K562 (cell line): ENCODE measurements around the gene PHTF1. TPM values are rescaled to one million over a fixed set of nuclear protein-coding genes. Genes with fewer than 3 reads are reported as not detected.

Experiments
- ATAC-seq: fragments of 200-7000 bp; cut with Tn5 transposase; 3 replicates; pipeline ENCODE4 v1.9.1; 2020; ENCODE audit warnings: moderate library complexity
- BruUV-seq: library from RNA; stranded (reverse); fragments of 400-500 nt; replicated peaks from 2 replicates; lab custom pipeline; 2021; lab: Mats Ljungman, UMichigan
- CTCF ChIA-PET: fragments of 300-600 bp; formaldehyde crosslinking; extraction: SDS; loops from one replicate; lab custom pipeline; 2021; ENCODE audit warnings: low intra/inter-chr PET ratio; lab: Yijun Ruan, JAX
- POLR2A ChIA-PET: fragments of 300-600, 350-650 bp; sonication (Branson Sonifier 250); formaldehyde crosslinking; extraction: SDS; loops from one replicate; lab custom pipeline; 2021; ENCODE audit warnings: antibody characterized with exemption, inconsistent platforms; lab: Yijun Ruan, JAX
- DNase-seq, 4 experiments: peaks; one replicate each; pipeline versions ENCODE4 v3.0.0 to v3.0.0-alpha.2; 2011 to 2018; ENCODE audit warnings: low spot score in 3 of 4, mixed read lengths in 3 of 4; ENCODE audit errors: extremely low read depth in 1 of 4
- FAIRE-seq: peaks from 2 replicates; lab custom pipeline; 2011; peaks lifted over from hg19 to GRCh38; lab: Jason Lieb, UNC
- H2AFZ ChIP-seq: 2 replicates; pipeline ENCODE4 v1.6.0; 2011; ENCODE audit warnings: low read depth, low read length, control low read depth, inconsistent platforms
- H3K27ac ChIP-seq: fragments of 200-600 bp; 3 replicates; pipeline ENCODE4 v1.8.0; 2011; ENCODE audit warnings: low read depth, mild to moderate bottlenecking, control low read depth, inconsistent platforms, low read length, moderate library complexity, mixed read lengths; ENCODE audit errors: extremely low read depth
- H3K27me3 ChIP-seq, 2 experiments: fragments of 300-600 bp in 1 of 2; 2 replicates in 1 of 2; 3 replicates in 1 of 2; pipeline versions ENCODE4 v1.6.0 to v1.8.0; 2011; ENCODE audit warnings: inconsistent platforms in 2 of 2, low read length in 2 of 2, mild to moderate bottlenecking in 1 of 2, mixed read lengths in 1 of 2, moderate library complexity in 1 of 2; ENCODE audit not compliant: control insufficient read depth in 2 of 2, insufficient read depth in 2 of 2
- H3K36me3 ChIP-seq: fragments of 300-600 bp; 3 replicates; pipeline ENCODE4 v1.8.0; 2011; ENCODE audit warnings: mild to moderate bottlenecking, low read length, inconsistent platforms; ENCODE audit not compliant: control insufficient read depth, insufficient read depth
- H3K4me1 ChIP-seq, 2 experiments: fragments of 200-600 bp in 1 of 2; replicated peaks in 1 of 2; 2 replicates in 1 of 2; 3 replicates in 1 of 2; pipeline versions ENCODE4 v1.5.1 to v1.8.0; 2011; ENCODE audit warnings: inconsistent platforms in 2 of 2, low read length in 2 of 2, mild to moderate bottlenecking in 1 of 2, mixed read lengths in 1 of 2, moderate library complexity in 1 of 2; ENCODE audit not compliant: control insufficient read depth in 2 of 2, insufficient read depth in 2 of 2
- H3K4me2 ChIP-seq: 2 replicates; pipeline ENCODE4 v1.6.1; 2011; ENCODE audit warnings: low read length, control low read depth, inconsistent platforms, mixed read lengths; ENCODE audit not compliant: insufficient read depth
- H3K4me3 ChIP-seq: fragments of 200-600 bp; sonication (generic), shearing (Covaris generic); 2 replicates; pipeline ENCODE4 v1.5.1; 2016; ENCODE audit warnings: control low read depth, inconsistent platforms
- H3K79me2 ChIP-seq: fragments of 200-600 bp; 3 replicates; pipeline ENCODE4 v1.8.0; 2011; ENCODE audit warnings: low read length, inconsistent platforms; ENCODE audit not compliant: control insufficient read depth, insufficient read depth
- H3K9ac ChIP-seq, 2 experiments: 2 replicates each; pipeline versions ENCODE4 v1.6.0 to v1.6.1; 2011; ENCODE audit warnings: low read depth in 2 of 2, low read length in 2 of 2, control low read depth in 1 of 2, inconsistent platforms in 1 of 2, mild to moderate bottlenecking in 1 of 2, mixed read lengths in 1 of 2; ENCODE audit not compliant: insufficient read depth in 1 of 2
- H3K9me1 ChIP-seq: one replicate; pipeline ENCODE4 v1.6.0; 2011; ENCODE audit warnings: inconsistent platforms, mild to moderate bottlenecking, low read length, moderate library complexity; ENCODE audit not compliant: control insufficient read depth, insufficient read depth
- H3K9me3 ChIP-seq: replicated peaks from 2 replicates; pipeline ENCODE4 v1.5.1; 2011; ENCODE audit warnings: low read depth, low read length, inconsistent platforms; ENCODE audit not compliant: control insufficient read depth, insufficient read depth
- H4K20me1 ChIP-seq: replicated peaks from 2 replicates; pipeline ENCODE4 v1.6.1; 2011; ENCODE audit warnings: low read length, inconsistent platforms, mixed read lengths; ENCODE audit not compliant: control insufficient read depth, insufficient read depth
- CHAMP1 ChIP-seq: fragments of 450-650 bp; IDR thresholded peaks from 2 replicates; pipeline ENCODE4 v1.6.1; 2016; ENCODE audit warnings: mild to moderate bottlenecking
- GMEB1 ChIP-seq: fragments of 250-450 bp; sonication (Bioruptor Pico); IDR thresholded peaks from 2 replicates; pipeline ENCODE4 v1.4.0; 2020; ENCODE audit warnings: mild to moderate bottlenecking
- IRF2 ChIP-seq: sonication (generic); formaldehyde crosslinking; IDR thresholded peaks from 2 replicates; pipeline ENCODE4 v1.8.1; 2022; ENCODE audit warnings: mild to moderate bottlenecking, missing genetic modification reagents
- KDM1A ChIP-seq, 2 experiments: fragments of 450-650 bp; IDR thresholded peaks; 2 replicates each; pipeline ENCODE4 v1.6.1; 2016; ENCODE audit warnings: mild to moderate bottlenecking in 2 of 2
- SMAD2 ChIP-seq: fragments of 150-350 bp; IDR thresholded peaks from 2 replicates; pipeline ENCODE4 v1.6.1; 2014; ENCODE audit warnings: low read depth, mild to moderate bottlenecking, low read length
- SMAD3 ChIP-seq: fragments of 450-650 bp; formaldehyde crosslinking; conservative IDR thresholded peaks from 2 replicates; pipeline ENCODE4 v1.4.0; 2020; ENCODE audit warnings: mild to moderate bottlenecking
- TEAD4 ChIP-seq, 2 experiments: sonication (generic) in 1 of 2; formaldehyde crosslinking in 1 of 2; IDR thresholded peaks; 2 replicates each; pipeline versions ENCODE4 v1.6.1 to v1.8.0; 2012 to 2022; ENCODE audit warnings: borderline replicate concordance in 1 of 2, inconsistent platforms in 1 of 2, low read length in 1 of 2, mild to moderate bottlenecking in 1 of 2, missing genetic modification reagents in 1 of 2
- THRA ChIP-seq: fragments of 450-650 bp; IDR thresholded peaks from 2 replicates; pipeline ENCODE4 v1.6.1; 2017; ENCODE audit warnings: mild to moderate bottlenecking, moderate library complexity
- TRIM24 ChIP-seq, 2 experiments: fragments of 450-650 bp; IDR thresholded peaks; 2 replicates each; pipeline ENCODE4 v1.6.1; 2016
- ZBTB17 ChIP-seq: fragments of 450-650 bp; formaldehyde crosslinking; IDR thresholded peaks from 2 replicates; pipeline ENCODE4 v1.4.0; 2020; ENCODE audit warnings: mild to moderate bottlenecking
- WGBS: fragments of 100-300 bp; shearing (Covaris generic); methylation state at CpG from one replicate; pipeline ENCODE4 v1.1.6; 2016; ENCODE audit warnings: low coverage, mixed read lengths; ENCODE audit not compliant: insufficient coverage; ENCODE audit errors: missing lambda C conversion rate; 5-methylcytosine and 5-hydroxymethylcytosine counted together
- in situ Hi-C: fragments of 300-500 bp; cut with MboI; formaldehyde crosslinking; loops from 4 replicates; pipeline ENCODE4 v1.15.0; 2018; ENCODE audit warnings: inconsistent platforms, mixed read lengths
- intact Hi-C: fragments of 100-400 bp; cut with micrococcal nuclease; formaldehyde crosslinking; loops from 2 replicates; pipeline ENCODE4 v1.14.2; 2022
- polyA plus RNA-seq, 8 experiments: library from polyadenylated mRNA; depleted of rRNA in 4 of 8; stranded (reverse) in 5 of 8; unstranded in 3 of 8; fragments of >200 nt; fragmentation: Nextera tagmentation in 2 of 8; fragmentation: Illumina TruSeq in 1 of 8; extraction: Ambion mirVana in 2 of 8; extraction: Trizol in 1 of 8; gene quantifications; 2 replicates each; pipeline versions ENCODE4 v1.2.1 to v1.2.3, GENCODE V29; 2011 to 2014; ENCODE audit warnings: inconsistent platforms in 1 of 8, missing spikeins in 1 of 8
- total RNA-seq, 7 experiments: library from RNA; depleted of rRNA in 6 of 7; stranded (reverse); fragments of >200 nt in 6 of 7; fragmentation: Illumina TruSeq in 2 of 7; extraction: Trizol in 2 of 7; gene quantifications; 2 replicates each; pipeline versions ENCODE4 v1.2.1 to v1.2.3, GENCODE V29; 2011 to 2021; ENCODE audit warnings: low replicate concordance in 1 of 7
- TF ChIP-seq, protein P1 (sequence below): fragments of 450-650 bp; IDR thresholded peaks from 2 replicates; pipeline ENCODE4 v1.6.1; 2018; ENCODE audit not compliant: partially characterized antibody

Gene PHTF1
- total and polyA plus RNA-seq, 9 of the 15 experiments (the other 6 are each of a cell fraction or from before 2014, with no cell fraction given) = 8.4 to 36.2 (median 23.0) TPM

DNA sequence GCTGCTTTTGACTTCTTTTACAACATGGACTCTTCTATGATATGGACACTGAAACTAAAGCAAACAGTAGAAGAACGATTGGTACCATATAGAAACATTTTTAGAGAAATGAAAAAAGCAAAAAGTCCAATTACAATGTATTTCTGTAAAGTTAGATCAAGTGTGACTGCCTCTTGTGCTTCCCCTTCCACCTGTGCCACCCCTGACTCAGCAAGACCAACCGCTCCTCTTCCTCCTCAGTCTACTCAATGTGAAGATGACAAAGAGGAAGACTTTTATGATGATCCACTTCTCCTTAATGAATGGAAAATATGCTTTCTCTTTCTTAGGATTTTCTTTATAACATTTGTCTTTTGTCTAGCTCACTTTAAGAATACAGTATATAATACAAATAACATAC is 66.9 kb downstream of the PHTF1 start (continued):
- TF ChIP-seq, protein P1, sequence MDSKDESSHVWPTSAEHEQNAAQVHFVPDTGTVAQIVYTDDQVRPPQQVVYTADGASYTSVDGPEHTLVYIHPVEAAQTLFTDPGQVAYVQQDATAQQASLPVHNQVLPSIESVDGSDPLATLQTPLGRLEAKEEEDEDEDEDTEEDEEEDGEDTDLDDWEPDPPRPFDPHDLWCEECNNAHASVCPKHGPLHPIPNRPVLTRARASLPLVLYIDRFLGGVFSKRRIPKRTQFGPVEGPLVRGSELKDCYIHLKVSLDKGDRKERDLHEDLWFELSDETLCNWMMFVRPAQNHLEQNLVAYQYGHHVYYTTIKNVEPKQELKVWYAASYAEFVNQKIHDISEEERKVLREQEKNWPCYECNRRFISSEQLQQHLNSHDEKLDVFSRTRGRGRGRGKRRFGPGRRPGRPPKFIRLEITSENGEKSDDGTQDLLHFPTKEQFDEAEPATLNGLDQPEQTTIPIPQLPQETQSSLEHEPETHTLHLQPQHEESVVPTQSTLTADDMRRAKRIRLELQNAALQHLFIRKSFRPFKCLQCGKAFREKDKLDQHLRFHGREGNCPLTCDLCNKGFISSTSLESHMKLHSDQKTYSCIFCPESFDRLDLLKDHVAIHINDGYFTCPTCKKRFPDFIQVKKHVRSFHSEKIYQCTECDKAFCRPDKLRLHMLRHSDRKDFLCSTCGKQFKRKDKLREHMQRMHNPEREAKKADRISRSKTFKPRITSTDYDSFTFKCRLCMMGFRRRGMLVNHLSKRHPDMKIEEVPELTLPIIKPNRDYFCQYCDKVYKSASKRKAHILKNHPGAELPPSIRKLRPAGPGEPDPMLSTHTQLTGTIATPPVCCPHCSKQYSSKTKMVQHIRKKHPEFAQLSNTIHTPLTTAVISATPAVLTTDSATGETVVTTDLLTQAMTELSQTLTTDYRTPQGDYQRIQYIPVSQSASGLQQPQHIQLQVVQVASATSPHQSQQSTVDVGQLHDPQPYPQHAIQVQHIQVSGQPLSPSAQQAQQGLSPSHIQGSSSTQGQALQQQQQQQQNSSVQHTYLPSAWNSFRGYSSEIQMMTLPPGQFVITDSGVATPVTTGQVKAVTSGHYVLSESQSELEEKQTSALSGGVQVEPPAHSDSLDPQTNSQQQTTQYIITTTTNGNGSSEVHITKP = no peak
- no peak for TF ChIP-seq THRA

DNA sequence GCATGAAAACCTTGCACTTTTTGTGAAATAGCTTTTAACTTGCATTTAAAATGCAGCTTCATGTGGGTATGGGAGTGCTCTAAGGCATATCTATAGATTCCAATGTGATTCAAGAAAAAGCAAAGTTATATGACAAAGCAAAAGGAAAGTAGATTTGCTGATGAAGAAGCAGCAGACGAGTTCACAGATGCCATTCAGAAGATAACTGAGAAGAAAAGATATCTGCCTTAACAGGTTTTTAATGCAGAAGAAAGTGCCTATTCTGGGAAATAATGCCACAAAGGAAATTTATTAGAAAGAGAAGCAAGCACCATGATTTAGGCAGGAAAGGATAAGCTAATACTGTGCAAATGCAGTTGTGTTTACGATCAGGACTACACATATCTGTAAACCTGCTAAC is 68.1 kb downstream of the PHTF1 start:
- WGBS = 5% methylated on average over 2 of the region's 2 CpGs
- H3K27me3 ChIP-seq = no peaks in the 10 kb centered on the region
- no peaks in the 10 kb centered on the region for H4K20me1 ChIP-seq
- FAIRE-seq = no peak
- no peaks in the 10 kb centered on the region for H3K9me1 ChIP-seq
- BruUV-seq = no TSS peak
- no peaks in the 10 kb centered on the region for H3K79me2 ChIP-seq
- ATAC-seq = no peak
- no peak overlapping the region for H2AFZ ChIP-seq
- no peaks in the 10 kb centered on the region for H3K36me3 ChIP-seq
- H3K27ac ChIP-seq = no peak overlapping the region
- peaks cover 0 to 11% of the 10 kb centered on the region in 2 experiments; a peak in 2 of 5 replicates for H3K4me1 ChIP-seq
- peaks cover 9% of the 10 kb centered on the region for H3K9me3 ChIP-seq
- no peak for DNase-seq
- CTCF ChIA-PET = no interaction called here
- no peak overlapping the region for H3K9ac ChIP-seq
- H3K4me3 ChIP-seq = no peak overlapping the region
- no peak overlapping the region; the same call in 1 of the 2 replicates for H3K4me2 ChIP-seq
- intact Hi-C loops (loop anchor here (5.0 kb wide), 1 partner anchor 66 kb away; the partner anchor contains the start of gene PHTF1), in situ Hi-C loops (no loop called here)
- POLR2A ChIA-PET = interaction anchor here (0.5 to 0.6 kb wide), 2 partner anchors 71 to 195 kb away, joined by 3 to 4 read pairs; no protein-coding TSS in a partner anchor
- TF ChIP-seq SMAD2 (no peak), GMEB1 (CRISPR knock-in tag) (no peak), TRIM24 (IDR thresholded peaks at IDR 0.05) (0 out of 4 replicates have a peak, but pooled peaks of 1 of the 2 experiments have one; percentile 12), ZBTB17 (no peak), SMAD3 (CRISPR knock-in tag) (no peak), IRF2 (CRISPR knock-in tag) (no peak), TEAD4 (IDR thresholded peaks at IDR 0.05; ENCODE audit: low read length) (peak; percentile 62; the same call in 1 of the 2 replicates), TEAD4 (CRISPR knock-in tag; IDR thresholded peaks at IDR 0.05; ENCODE audit: borderline replicate concordance) (no peak), CHAMP1 (no peak), KDM1A (IDR thresholded peaks at IDR 0.05) (peak in 1 of 2 experiments; percentile 27; a peak in 1 of 4 replicates)
